RWPE2 (cell line): ENCODE results near the gene ADISSP.

Source experiments
- ATAC-seq: fragments of 200-7000 bp; cut with Tn5 transposase; 3 replicates; pipeline ENCODE4 v1.9.1; 2021; ENCODE audit warnings: low read depth
- DNase-seq: peaks from one replicate; pipeline ENCODE4 v3.0.0-alpha.2; 2020; ENCODE audit warnings: low spot score
- H3K27ac ChIP-seq: fragments of 450-650 bp; 2 replicates; pipeline ENCODE4 v1.5.1; 2017; ENCODE audit warnings: mild to moderate bottlenecking; ENCODE audit not compliant: poor library complexity, severe bottlenecking
- H3K27me3 ChIP-seq: fragments of 250-450 bp; sonication (Bioruptor Pico); 2 replicates; pipeline ENCODE4 v1.5.1; 2021; ENCODE audit warnings: mild to moderate bottlenecking, moderate library complexity; ENCODE audit not compliant: insufficient read depth, poor library complexity, severe bottlenecking
- H3K36me3 ChIP-seq: fragments of 250-450 bp; sonication (Bioruptor Pico); 2 replicates; pipeline ENCODE4 v1.5.1; 2020; ENCODE audit warnings: low read depth, mild to moderate bottlenecking, moderate library complexity
- H3K4me1 ChIP-seq: fragments of 250-450 bp; sonication (Bioruptor Pico); 2 replicates; pipeline ENCODE4 v1.5.1; 2021; ENCODE audit warnings: mild to moderate bottlenecking, moderate library complexity; ENCODE audit not compliant: insufficient read depth, poor library complexity, severe bottlenecking
- H3K4me3 ChIP-seq: fragments of 250-450 bp; sonication (Bioruptor Pico); 2 replicates; pipeline ENCODE4 v1.5.1; 2021; ENCODE audit warnings: mild to moderate bottlenecking, moderate library complexity; ENCODE audit not compliant: severe bottlenecking
- H3K9me3 ChIP-seq: fragments of 250-450 bp; sonication (Bioruptor Pico); 2 replicates; pipeline ENCODE4 v1.5.1; 2021; ENCODE audit warnings: mild to moderate bottlenecking, moderate library complexity; ENCODE audit not compliant: severe bottlenecking
- TF ChIP-seq, protein P1 (sequence below): fragments of 450-650 bp; IDR thresholded peaks from one replicate; pipeline ENCODE4 v1.5.1; 2017; ENCODE audit warnings: mild to moderate bottlenecking, moderate library complexity; ENCODE audit not compliant: poor library complexity, severe bottlenecking

ADISSP gene

DNA sequence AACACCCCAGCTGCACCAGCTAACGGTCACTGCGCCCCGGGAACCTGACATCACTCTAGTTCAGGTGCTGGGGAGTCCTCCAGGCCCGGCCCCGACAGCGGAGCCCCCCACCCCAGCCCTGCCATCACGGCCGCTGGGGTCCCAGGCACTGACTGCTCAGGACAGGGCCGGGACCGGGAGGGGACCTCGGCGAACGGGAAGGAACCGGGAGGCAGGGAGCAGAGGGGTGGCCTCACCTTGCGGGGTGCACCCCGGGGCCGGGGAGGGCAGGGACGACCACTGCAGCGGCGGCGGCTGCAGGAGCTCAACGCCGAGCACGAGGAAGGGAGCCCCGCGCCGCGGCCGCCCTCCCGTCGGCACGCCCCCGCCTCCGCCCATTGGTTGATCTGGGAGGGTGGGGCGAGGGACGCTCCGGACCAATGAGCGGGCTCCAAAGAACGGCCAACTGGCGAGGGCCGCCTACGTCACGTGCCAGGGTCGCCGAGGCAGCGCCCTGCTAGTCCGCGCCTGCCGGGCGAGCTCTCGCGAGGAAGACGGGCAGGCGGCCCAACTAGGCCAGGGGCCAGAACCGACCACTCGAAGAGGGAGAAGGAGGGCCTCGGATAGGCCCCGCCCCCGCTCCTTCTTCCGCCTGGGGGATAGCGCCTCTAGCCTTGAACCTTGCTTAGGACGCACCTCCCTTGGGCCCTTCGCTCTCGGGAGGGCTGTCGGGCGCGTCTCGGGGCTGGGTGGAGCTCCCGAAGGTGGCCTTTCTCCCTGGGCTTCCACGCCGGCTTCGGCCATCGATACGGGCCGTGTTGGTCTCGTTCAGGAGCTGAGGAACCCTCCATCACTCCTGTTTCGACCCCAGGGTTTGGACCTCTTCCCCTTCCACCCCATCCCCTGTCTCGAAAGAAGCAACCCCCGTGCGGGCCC, at the start of gene ADISSP:
TSS of gene ADISSP (minus strand) at position 327 of the 915 bp plus-strand sequence. CDS start 7,653 bp downstream, outside the sequence.
- ATAC-seq (peak; percentile 91), DNase-seq (peak; percentile 99)
- Histone ChIP-seq H3K4me1 (peaks cover 5% of the 10 kb centered on the region), H3K9me3 (no peaks in the 10 kb centered on the region), H3K27me3 (no peaks in the 10 kb centered on the region), H3K36me3 (no peaks in the 10 kb centered on the region), H3K4me3 (peak within 1 kb of the TSS; percentile 65), H3K27ac (peak within 1 kb of the TSS; percentile 51)
- TF ChIP-seq, protein P1, sequence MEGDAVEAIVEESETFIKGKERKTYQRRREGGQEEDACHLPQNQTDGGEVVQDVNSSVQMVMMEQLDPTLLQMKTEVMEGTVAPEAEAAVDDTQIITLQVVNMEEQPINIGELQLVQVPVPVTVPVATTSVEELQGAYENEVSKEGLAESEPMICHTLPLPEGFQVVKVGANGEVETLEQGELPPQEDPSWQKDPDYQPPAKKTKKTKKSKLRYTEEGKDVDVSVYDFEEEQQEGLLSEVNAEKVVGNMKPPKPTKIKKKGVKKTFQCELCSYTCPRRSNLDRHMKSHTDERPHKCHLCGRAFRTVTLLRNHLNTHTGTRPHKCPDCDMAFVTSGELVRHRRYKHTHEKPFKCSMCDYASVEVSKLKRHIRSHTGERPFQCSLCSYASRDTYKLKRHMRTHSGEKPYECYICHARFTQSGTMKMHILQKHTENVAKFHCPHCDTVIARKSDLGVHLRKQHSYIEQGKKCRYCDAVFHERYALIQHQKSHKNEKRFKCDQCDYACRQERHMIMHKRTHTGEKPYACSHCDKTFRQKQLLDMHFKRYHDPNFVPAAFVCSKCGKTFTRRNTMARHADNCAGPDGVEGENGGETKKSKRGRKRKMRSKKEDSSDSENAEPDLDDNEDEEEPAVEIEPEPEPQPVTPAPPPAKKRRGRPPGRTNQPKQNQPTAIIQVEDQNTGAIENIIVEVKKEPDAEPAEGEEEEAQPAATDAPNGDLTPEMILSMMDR, result no peak

DNA sequence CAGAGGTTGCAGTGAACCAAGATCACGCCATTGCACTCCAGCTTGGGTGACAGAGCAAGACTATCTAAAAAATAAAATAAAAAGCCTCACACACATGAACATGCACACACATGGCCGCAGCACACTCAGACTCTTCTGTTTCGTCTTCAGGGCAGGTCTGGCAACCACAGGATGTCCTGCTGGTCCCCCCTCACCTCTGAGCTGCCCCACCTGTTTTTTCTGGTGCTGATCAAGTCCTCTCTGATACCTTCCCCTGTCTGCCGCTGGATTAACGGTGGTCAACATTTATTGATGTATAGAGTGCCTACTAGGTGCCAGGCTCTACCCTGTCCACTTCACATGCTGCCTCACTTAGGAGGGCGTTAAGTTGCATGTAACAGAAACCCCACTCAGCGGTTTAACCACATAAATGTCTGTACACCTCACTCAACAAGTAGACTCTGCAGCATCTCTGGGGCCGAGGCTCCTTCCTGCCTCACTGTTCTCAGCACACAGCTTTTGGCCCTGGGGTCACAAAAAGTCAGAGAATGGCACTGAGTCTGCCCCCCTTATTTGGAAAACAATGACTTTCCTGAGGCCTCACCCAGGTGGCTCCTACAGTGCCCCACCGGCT, 48.3 kb upstream of the ADISSP start:
- ATAC-seq, result no peak

DNA sequence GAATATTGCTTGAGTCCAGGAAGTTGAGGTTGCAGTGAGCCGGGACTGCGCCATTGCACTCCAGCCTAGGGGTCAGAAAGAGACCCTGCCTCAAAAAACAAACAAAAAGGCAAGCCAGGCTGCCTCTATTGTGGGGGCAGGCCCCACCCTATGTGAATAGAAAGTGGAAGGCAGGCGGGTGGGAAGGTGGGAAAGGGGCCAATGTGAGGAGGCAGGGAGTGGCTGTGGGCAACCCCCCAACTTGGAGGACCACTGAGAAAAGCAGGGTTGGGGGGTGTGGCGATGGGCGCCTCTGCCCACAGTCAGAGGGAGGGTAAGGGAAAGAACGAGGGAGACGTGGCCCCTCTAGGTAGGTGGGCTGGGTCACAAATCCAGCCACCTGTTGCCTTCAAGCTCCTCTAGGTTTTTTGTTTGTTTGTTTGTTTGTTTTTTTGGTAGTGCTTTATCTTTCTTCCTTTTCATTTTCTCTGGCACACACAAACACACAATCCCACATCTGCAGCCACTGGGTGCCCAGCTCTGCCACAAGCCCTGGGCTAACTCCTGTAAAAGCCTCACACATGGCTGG, 47.5 kb upstream of the ADISSP start:
- Histone ChIP-seq H3K4me1 (peaks cover 23% of the 10 kb centered on the region), H3K9me3 (no peaks in the 10 kb centered on the region), H3K27ac (no peak overlapping the region), H3K36me3 (no peaks in the 10 kb centered on the region), H3K27me3 (no peaks in the 10 kb centered on the region), H3K4me3 (no peak overlapping the region)
- no peak for DNase-seq
- ATAC-seq, result no peak
- TF ChIP-seq, protein P1, result no peak

More for the DNA sequence above, 48.3 kb upstream of the ADISSP start:
- Histone ChIP-seq H3K36me3 (no peaks in the 10 kb centered on the region), H3K27ac (no peak overlapping the region), H3K27me3 (no peaks in the 10 kb centered on the region), H3K4me1 (peaks cover 17% of the 10 kb centered on the region), H3K4me3 (no peak overlapping the region), H3K9me3 (no peaks in the 10 kb centered on the region)
- no peak for DNase-seq
- TF ChIP-seq, protein P1, result no peak

DNA sequence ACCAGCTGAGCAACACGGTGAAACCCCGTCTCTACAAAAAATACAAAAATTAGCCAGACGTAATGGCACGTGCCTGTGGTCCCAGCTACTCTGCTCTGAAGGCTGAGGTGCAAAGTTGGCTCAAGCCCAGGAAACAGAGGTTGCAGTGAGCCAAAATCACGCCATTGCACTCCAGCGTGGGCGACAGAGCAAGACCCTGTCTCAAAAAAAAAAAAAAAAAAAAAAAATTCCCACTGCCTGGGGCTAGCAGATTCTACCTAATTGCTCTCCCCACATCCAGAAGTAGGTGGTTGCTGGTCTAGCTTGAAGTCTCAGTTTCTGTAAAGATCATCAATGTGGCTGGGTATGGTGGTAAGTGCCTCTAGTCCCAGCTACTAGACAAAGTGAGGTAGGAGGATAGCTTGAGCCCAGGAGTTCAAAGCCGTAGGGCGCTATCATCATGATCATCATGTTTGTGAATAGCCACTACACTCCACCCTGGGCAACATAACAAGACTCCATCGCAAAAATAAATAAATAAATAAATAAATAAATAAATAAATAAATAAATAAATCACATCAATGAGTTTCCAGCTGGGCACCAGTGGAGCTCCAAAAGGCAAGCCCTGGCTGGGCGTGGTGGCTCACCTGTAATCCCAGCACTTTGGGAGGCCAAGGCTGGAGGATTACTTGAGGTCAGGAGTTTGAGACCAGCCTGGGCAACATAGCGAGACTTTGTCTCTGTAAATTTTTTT, 46.5 kb upstream of the ADISSP start:
- H3K9me3 ChIP-seq, result no peaks in the 10 kb centered on the region
- peaks cover 19% of the 10 kb centered on the region for H3K4me1 ChIP-seq
- TF ChIP-seq, protein P1, result no peak

More for the DNA sequence above, 46.5 kb upstream of the ADISSP start:
- ATAC-seq (no peak), DNase-seq (no peak)
- peak overlapping the region; percentile 97 for H3K27ac ChIP-seq
- no peaks in the 10 kb centered on the region for H3K36me3 ChIP-seq
- no peak overlapping the region for H3K4me3 ChIP-seq
- no peaks in the 10 kb centered on the region for H3K27me3 ChIP-seq
